Thyroid gland (tissue), 4 donors: ENCODE results near the gene CDH23.

Experiments used
- CTCF ChIP-seq, 6 experiments: fragments of 200-600 bp in 3 of 6; fragments of 450-650 bp in 3 of 6; sonication (generic) in 3 of 6; IDR thresholded peaks; one replicate each; pipeline ENCODE4 v1.5.1; 2016 to 2019; ENCODE audit warnings: antibody characterized with exemption in 6 of 6, mild to moderate bottlenecking in 2 of 6, inconsistent platforms in 1 of 6, moderate library complexity in 1 of 6
- POLR2A ChIP-seq, 2 donors: fragments of 450-650 bp; IDR thresholded peaks; one replicate each; pipeline ENCODE4 v1.6.1; 2017; ENCODE audit warnings: antibody characterized with exemption in 2 of 2, mild to moderate bottlenecking in 2 of 2, moderate library complexity in 1 of 2

GRCh38 chr10:71597821-71598498, 201.2 kb downstream of the CDH23 start:
- TF ChIP-seq CTCF (IDR thresholded peaks at IDR 0.05): no peak
- TF ChIP-seq POLR2A (IDR thresholded peaks at IDR 0.05): no peak
